ENCODE measurements around the gene LRRC37B.

DNA sequence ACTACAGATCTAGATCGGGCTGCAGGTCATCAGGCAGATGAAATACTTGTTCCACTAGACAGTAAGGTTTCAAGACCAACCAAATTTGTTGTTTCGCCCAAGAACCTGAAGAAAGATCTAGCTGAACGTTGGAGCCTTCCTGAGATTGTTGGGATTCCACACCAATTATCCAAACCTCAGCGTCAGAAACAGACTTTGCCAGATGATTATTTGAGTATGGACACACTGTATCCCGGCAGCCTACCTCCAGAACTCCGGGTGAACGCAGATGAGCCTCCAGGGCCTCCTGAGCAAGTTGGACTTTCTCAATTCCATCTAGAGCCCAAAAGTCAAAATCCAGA lies 14.4 kb downstream of the LRRC37B start:
- TF ChIP-seq, protein P1, sequence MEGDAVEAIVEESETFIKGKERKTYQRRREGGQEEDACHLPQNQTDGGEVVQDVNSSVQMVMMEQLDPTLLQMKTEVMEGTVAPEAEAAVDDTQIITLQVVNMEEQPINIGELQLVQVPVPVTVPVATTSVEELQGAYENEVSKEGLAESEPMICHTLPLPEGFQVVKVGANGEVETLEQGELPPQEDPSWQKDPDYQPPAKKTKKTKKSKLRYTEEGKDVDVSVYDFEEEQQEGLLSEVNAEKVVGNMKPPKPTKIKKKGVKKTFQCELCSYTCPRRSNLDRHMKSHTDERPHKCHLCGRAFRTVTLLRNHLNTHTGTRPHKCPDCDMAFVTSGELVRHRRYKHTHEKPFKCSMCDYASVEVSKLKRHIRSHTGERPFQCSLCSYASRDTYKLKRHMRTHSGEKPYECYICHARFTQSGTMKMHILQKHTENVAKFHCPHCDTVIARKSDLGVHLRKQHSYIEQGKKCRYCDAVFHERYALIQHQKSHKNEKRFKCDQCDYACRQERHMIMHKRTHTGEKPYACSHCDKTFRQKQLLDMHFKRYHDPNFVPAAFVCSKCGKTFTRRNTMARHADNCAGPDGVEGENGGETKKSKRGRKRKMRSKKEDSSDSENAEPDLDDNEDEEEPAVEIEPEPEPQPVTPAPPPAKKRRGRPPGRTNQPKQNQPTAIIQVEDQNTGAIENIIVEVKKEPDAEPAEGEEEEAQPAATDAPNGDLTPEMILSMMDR (conservative IDR thresholded peaks at IDR 0.05 in 1 of 2, IDR thresholded peaks at IDR 0.05 in 1 of 2; ENCODE audit: extremely low read depth in 1 of 2, insufficient read depth in 1 of 2, low read depth in 1 of 2, low read length in 2 of 2), result no peak
- TF ChIP-seq EZH2 (IDR thresholded peaks at IDR 0.05; ENCODE audit: borderline replicate concordance, low read length), result no peak
